SIG-M5 treated with dmso at 0.1 percent for 504 hours (cell line): Measurements from ENCODE around the gene IFT74.

Experiments used
- DNase-seq: peaks from one replicate; lab custom pipeline; 2025; ENCODE audit not compliant: unreplicated experiment; lab: John Stamatoyannopoulos, UW

Gene IFT74

DNA sequence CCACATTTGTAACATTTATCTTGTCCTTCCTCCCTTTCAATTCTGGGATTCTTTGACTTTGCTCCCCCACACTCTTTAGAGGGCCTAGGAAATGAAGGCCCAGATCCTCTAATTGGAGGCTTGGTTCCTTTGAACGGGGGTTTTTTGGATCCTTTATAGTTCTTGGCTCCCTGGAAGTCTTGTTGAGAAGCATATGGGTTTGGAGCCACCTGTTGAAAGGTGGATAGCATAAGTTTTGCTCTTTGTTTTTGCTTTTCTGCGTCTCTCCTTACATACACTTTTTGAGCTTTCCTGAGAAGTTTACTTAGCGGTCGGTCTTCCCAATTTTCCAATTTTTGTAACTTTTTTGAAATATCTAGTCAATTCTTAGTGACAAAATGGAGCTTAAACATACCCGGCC is 17.8 kb downstream of the IFT74 start:
- DNase-seq = no peak

DNA sequence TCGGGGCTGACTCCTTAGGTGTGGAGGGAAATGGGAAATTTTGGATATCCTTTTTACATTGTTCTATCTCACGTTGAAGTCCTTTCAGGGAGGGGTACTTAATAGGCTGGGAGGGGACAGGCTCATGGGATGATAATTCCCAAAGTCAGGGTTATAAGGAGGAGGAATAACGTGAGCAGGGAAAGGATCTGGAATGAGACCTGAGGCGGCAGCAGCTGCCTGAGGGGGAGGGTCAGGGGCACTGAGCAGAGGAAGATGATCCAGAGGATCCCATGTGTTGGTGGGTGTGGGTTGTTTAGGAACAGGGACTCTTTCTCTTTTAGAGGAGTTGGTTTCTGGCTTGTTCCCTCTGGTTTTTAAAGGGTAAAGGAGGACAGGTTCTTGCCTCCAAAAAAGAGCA is 18.7 kb downstream of the IFT74 start:
- DNase-seq = no peak

DNA sequence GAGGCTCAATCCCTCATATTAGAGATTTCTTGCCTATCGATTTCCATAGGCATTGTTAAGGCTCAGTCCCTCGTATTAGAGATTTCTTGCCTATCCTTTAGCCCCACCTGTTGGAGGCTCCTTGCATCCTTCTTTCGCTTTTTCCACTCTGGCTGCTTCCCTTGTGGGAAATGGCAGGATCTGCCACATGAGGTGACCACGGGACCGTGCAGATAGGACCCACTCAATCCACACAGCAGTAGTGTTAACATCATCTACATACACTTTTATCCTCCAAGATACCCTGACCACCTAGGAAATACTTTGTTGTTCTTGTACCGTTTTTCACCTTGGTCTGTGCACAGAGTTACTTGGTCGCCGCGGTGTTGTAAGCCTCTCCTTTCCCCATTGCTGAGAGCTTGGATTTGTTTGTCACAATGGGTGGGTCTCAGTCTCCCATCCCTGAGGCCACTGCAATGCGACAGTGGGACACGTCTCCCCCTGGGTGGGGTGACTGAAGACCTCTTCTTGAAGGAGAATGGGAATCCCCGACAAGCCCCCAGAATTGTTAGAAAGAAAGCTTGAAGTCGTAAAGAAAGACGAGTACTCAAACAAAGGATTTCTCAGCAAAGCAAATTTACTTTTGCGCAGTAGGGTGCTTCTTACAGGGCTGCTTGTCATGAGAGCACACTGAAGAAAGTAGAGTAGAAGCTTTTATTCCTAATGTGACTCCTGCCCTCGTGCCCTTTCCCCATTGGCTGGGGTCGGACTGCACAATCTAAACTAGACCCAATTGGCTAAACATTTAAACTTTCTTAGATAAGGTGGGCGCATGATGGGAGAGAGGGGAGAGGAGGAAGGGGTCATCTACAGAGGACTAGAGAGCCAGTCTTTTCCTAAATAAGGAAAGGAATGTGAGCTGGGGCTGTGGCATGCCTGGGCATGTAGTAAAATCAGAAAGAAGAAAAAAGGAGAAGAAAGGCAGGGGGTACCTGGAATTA is 19.8 kb downstream of the IFT74 start:
- no peak for DNase-seq

DNA sequence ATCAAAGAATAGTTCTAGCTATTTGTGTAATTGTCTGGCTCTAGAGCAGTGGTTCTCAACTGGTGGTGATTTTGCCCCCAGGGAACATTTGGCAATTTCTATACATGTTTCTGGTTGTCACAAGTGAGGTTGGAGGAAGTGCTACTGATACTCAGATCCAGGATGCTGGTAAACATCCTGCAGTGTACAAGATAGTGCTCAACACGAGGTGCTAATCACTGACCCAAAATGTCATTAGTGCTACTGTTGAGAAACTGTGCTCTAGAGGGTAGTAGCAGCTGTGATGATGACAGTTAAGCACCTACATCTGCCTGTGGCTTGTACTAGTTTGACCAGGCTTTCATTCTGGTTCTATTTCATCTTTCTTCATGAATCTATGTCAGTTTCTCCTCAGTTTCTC is 27.1 kb downstream of the IFT74 start:
- no peak for DNase-seq

DNA sequence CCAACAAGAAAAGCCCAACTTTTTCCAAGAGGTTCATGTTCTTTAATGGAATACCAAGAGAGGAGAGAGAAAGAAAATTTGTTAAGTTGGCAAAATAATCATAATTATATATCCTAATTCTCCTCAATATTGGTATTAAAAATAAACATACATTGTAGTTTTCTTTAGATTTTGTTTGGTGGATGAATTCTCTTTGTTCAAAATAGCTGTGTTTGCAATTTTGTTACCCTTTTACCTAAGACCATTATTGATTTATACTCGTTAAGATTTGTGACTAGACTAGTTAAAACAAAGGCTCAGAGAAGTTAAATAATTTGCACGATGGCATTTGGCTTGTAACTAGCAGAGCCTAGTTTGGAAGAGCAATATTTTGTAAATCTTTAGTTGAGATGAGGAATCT is 39.6 kb downstream of the IFT74 start:
- DNase-seq = no peak

DNA sequence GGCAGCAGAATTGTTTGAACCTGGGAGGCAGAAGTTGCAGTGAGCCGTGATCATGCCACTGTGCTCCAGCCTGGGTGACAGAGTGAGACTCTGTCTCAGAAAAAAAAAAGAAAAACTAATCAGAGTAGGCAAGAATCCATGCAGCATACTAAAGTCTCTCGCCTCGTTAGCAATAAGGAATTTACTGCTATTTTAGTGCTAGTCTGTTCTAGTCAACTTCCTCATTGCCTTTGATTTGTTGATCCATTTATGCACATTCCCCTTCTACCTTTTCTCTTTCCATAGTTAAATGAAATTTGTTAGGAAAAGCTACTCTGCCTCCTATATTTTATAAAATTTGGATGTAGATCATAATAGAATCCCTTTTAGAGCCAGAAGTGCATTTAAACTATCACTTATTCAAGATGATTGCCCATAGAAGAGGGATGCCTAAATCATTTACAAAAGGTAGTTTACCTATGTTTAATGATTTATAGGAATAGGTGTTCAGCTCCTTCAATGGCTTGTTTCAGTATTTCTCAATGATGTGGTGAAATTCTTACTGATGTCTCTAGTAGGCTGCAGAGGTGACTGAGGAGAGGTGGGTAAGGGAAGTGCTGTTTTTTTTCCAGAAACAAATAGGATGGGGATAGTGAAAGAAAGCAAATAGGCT is 47.3 kb downstream of the IFT74 start:
- no peak for DNase-seq

DNA sequence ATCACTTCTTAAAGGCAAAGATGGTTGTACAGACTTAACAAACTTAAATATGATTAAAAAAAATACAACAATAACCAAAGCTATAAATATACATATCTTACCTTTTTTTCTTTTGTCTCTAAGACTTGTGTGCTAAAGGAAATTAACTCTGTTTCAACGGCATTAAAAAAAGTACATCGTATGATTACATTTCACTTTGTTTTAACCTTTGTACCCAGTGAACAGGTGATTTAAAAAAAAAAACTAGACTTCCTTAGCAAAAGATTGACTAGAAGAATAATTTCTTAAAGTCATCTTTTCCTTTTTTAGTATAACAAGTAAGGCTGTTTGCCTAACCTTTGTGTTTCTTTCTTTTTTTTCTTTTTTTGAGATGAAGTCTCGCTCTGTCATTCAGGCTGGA is 49.3 kb downstream of the IFT74 start, which contains the start of gene LRRC19:
LRRC19 (minus strand) TSS at position 182 of the 400 bp plus-strand sequence. CDS start 5,978 bp downstream, outside the sequence.
- DNase-seq = no peak

DNA sequence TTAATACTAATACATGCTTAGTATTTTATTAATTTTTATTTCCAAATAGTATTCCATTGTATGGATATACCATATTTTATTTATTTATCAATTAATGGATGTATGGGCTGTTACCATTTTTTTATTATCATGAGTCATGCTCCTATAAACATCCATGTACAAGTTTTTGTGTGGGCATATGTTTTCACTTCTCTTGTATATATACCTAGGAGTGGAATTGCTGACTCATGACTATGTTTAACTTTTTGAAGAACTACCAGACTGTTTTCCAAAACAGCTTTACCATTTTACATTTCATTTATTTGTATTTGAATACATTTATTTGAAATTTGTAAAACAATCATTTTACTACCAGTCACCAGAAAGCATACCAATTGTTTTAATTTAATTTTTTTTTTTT is 63.4 kb downstream of the IFT74 start:
- no peak for DNase-seq

DNA sequence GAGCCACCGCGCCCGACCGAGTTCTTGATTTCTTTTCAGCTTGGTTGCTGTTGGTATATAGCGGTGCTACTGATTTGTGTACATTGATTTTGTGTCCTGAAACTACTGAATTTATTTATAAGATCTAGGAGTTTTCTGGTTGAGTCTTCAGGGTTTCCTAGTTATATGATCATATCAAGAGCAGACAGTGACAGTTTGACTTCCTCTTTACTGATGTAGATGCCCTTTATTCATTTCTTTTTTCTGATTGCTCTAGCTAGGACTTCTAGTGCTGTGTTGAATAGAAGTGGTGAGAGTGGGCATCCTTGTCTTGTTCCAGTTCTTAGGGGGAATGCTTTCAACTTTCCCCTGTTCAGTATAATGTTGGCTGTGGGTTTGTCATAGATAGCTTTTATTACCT is 66.7 kb downstream of the IFT74 start:
- no peak for DNase-seq

DNA sequence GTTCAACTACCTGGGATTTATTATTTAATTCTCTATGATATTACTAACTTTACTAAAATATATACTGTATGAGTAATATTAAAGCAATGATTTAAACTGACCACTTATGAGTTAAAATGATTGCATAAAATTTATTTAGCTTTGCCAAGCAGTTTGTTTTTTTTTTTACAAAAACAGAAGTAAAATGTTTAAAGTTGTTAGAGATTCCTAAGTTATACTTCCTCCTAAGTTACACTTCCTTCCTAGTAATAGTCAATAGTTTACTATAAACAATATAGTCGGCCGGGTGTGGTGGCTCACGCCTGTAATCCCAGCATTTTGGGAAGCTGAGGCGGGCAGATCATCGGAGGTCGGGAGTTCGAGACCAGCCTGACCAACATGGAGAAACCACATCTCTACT is 73.0 kb downstream of the IFT74 start:
- DNase-seq = no peak

DNA sequence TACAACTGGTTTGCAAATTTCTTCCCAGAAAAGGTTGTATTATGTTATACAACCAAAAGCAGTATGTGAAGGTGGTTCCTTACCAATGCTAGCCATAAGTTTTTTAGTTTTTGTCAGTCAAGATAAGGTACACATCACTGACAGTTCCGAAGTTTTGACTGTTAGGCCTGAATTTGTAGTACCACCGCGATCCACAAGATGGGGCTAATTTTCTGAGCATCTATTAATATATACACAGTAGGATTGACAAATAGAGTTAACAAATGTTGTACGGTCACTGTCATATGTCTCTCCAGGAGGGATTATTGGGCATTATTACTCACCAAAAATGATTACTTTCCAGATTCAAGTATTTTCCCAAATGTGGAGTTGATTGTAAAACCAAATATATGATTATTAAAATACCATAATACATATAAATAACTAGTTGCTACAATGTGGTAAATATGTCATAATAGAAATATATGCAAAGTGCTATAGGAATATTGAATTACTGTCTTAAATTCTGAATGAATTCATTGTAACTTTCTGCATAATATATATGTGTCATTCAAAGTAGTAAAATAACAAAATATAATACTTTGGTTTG is 77.7 kb downstream of the IFT74 start:
- DNase-seq = peak; percentile 45

DNA sequence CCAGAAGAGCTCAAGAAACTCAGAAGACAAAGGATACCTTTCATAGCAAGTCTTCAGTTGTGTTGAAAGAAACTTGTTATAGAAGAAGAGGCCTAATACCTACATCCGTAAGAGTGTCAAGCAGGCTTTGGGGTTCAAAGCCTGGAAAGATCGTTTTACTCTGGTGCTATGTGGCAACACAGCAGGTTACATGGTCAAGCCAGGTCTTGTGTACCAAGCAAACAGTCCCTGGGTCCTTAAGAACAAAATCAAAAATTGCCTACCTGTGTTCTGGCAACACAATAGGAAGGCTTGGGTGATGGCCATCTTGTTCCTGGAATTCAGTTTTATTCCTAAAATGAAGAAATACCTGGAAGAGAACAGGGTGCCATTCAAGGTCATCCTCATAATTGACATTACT is 81.3 kb downstream of the IFT74 start:
- no peak for DNase-seq

DNA sequence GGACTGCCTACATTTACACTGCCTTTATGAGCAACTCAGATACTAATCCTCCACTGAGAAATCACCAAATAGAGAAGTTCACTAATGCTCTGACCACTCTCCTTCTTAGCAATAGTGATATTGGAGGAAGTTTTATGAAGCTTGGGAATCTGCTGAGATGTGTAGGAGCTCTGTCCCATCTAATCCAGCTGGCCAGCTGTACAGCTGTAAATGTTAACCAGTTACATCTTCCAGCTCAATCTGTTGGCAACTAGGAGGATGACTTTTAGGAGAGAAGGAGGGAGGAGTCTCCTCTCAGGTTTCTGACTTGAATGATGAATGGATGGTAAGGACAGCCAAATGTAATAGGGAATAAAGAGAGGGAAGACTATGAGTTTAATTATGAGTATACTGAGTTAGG is 85.5 kb downstream of the IFT74 start:
- DNase-seq = no peak

DNA sequence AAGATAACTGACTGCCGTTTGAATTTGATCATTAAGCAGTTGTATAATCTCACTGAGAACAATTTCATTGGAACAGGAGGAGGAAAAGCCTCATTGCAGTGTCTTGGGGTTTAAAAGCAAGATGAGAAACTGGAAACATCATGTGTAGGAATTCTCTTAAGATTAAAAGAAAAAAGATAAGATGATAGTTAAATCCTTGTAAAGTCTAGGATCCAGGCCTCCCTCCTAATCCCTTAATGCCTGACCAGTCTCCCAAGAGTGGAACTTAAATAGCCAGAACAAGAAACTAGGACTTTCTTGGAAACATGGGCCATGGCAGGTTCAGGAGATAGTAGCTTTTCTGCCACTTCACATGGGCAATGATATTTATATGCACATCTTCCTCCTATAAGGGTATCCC is 86.3 kb downstream of the IFT74 start:
- no peak for DNase-seq

DNA sequence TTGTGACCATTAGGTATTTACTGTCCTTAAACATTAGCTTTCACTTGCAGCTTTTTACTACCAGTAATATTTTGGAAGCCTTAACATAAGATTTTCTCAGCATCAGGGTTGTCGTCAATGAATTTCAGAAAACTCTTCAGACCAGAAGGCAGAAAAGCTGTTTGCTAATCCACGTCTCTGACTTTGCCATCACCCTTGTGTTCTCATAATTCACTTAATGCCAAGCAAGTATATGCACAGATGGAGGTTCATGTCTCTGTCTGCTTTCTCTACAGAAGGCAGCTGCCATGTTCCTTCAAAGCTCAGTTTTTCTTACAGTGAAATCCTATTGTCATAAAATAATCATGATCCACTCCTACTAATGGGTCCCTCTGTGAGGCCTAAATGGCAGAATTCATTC is 87.0 kb downstream of the IFT74 start:
- no peak for DNase-seq

DNA sequence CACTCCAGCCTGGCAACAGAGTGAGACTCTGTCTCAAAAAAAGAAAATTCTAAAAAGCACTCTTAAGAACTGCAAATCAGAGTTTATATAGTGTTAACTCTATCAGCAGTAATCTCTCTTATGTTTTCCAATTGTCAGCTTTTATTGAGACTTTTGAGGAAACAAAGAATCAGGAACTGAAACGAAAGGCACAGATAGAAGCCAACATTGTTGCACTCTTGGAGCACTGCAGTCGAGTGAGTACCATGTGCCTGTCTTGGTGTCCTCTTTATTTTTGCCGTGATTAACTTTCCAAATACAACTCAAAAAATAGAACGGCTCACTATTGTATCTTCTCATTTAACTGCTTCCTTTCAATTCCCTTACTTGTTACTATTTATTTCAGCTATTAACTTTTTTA is 90.9 kb downstream of the IFT74 start:
- peak; percentile 11 for DNase-seq

DNA sequence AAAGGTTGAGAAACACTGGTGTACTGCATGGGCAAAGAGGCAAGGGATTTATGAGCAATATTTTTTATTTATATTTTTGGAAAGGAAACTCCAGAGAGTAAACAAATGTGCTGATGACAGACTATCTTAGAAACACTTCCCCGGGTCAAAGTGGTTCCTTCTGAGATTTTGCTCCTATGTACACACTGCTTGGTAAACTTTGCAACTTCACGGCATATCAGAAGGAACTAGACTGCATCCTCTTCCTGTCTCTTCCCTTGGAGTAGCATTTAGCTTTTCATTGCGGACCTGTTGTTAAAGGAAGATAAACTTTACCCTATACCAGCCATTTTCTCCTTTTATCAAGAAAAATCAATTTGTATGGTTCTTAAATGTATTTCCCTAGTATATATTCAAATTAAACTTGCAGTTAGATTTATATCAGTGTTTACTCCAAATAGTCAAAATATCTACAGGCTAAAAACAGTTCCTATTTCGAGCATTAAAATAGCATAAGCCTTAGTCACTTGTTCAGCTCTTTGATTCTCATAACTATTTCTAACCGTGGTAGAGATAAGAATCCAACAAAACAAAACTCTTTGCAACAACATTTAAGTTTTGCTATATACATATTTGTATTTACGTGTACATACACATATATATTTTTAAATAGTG is 97.3 kb downstream of the IFT74 start:
- DNase-seq = no peak

DNA sequence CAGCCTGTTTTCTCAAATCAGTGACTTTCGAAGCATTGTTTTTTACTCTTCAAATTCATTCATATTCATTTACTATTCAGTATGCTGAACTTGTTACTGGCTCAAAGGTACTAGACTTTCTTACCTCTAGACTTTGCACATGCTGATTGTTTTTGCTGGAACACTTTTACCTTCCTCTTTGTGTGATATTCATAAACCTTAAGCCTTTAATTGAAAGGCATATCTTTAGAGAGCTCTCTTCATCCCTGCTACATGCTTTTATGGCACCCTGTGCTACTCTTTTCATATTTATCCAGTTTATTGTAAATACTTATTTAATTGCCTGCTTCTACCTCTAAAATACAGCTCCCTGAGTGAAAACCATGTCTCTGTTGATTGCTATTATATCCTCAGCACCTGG is 97.9 kb downstream of the IFT74 start:
- DNase-seq = no peak

DNA sequence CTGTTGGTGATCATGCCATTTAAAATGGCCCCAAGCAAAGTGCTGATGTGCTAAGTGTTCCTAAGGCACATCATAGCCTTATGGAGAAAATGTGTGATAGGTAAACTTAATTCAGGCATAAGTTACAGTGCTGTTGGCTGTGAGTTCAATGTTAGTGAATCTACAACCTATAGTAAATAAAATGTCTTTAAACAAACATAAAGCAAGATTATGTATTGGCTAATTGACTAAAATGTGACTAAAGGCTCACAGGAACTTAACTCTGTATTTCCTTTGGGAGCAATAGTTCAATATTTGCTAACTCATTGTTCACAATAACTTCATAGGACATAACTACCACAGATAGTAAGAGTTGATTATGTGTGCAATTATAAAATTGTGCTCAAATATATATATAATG is 98.6 kb downstream of the IFT74 start:
- no peak for DNase-seq

DNA sequence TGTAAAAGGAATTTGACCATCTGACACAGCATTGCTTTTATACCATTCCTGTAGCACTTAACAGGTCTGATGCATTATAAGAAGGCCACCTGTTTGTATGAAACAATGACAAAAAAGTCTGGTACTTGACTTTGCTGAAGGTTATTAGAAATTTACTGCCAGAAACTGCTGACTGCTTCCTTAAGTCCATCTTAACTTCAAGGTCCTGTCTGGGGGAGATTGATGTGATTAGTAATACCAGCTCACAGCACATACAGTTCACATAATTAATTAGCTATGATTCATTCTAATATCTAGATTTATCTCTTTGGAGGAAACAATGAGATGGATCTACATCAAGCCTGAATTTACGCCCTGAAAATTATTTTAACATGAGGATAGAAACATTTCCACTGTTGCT is 103.2 kb downstream of the IFT74 start:
- DNase-seq = no peak

DNA sequence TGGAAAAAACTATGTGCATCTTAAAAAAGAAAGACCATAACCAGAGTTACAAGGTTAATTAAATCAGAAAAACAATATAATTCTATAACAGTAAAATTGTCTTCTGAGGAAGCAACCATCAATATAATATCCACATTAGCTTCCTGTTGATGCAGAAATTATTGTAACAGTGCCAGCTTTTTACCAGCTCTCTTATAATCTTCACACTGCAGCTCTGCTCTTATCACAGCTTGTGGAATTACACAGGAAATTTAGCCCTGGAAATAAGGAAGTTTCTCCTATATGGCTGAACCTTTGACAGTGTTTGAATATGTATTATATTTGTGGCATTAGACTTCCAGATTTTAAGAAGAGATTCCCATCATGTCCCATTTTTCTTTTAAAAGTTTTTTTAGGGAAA is 103.7 kb downstream of the IFT74 start:
- no peak for DNase-seq
